MV-4-11 (cell line): ENCODE measurements around the gene ATP8A2.
"Not testable (repeated sequence)": the region's sequence is repeated elsewhere in the genome, so short reads cannot be mapped to it uniquely, and the experiment has no call there.

Experiments used
- DNase-seq: peaks from one replicate; lab custom pipeline; 2025; lab: John Stamatoyannopoulos, UW

ATP8A2 gene

DNA sequence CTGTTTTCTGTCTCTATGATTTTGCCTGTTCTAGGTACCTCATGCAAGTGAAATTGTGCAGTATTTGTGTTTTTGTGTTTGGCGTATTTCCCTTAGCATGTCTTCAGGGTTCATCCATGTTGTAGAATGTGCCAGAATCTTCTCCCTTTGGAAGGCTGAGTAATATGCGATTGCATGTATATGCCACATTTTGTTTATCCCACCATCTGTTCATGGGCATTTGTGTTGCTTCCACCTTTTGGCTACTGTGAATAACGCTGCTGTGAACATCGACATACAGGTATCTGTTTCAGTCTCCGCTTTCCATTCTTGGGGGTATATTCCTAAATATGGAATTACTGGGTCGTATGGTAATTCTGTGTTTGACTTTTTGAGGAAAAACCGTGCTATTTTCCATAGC lies 190.0 kb downstream of the ATP8A2 start:
- no peak for DNase-seq

DNA sequence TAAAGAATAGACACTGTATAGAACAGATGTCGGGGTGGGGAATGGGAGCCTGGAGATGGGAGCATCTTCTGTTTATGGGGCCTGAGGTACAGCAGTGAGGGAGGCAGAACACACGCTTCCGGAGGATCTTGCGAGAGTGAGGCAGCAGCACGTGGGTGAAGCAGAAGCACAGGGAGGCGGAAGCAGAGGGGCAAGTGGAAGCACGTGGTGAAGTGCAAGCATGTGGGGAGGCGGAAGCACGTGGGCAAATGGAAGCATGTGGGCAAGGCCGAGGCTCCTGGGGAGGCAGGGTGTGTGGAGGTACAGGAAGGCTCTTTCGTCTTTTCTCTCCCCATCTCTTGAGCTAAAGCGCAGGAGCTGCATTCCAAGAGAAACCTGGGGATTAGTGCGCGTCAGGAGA lies 198.4 kb downstream of the ATP8A2 start:
- no peak for DNase-seq

DNA sequence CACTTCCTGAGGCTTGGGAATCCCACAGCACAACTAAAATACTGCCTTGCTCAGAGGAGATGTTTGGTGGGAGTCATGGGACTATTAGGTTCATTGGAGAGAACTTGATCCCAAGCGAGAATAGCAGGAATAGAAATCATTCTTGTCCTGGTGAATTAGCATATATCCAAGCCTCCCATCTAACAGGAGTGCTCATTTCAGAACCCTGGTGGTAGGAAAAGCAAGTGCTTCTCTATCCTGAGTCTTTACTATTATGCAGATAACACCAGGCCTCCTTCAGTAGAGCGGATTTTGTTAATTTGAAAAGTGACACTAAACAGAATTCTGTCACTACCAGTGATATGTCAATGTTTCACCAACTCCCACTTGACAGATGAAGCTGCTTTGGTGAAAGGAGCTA lies 199.5 kb downstream of the ATP8A2 start:
- no peak for DNase-seq

DNA sequence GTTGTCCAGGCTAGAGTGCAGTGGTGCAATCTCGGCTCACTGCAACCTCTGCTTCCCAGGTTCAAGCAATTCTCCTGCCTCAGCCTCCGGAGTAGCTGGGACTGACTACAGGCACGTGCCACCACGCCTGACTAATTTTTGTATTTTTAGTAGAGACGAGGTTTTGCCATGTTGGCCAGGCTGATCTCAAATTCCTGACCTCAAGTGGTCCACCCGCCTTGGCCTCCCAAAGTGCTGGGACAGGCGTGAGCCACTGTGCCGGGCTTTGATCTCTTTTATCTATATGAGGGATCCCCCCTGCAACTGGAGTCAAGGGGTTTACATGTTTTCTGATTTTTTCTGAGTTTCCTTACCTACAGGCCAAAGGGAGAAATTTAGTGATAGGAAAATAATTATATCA lies 200.4 kb downstream of the ATP8A2 start:
- not testable (repeated sequence) for DNase-seq

DNA sequence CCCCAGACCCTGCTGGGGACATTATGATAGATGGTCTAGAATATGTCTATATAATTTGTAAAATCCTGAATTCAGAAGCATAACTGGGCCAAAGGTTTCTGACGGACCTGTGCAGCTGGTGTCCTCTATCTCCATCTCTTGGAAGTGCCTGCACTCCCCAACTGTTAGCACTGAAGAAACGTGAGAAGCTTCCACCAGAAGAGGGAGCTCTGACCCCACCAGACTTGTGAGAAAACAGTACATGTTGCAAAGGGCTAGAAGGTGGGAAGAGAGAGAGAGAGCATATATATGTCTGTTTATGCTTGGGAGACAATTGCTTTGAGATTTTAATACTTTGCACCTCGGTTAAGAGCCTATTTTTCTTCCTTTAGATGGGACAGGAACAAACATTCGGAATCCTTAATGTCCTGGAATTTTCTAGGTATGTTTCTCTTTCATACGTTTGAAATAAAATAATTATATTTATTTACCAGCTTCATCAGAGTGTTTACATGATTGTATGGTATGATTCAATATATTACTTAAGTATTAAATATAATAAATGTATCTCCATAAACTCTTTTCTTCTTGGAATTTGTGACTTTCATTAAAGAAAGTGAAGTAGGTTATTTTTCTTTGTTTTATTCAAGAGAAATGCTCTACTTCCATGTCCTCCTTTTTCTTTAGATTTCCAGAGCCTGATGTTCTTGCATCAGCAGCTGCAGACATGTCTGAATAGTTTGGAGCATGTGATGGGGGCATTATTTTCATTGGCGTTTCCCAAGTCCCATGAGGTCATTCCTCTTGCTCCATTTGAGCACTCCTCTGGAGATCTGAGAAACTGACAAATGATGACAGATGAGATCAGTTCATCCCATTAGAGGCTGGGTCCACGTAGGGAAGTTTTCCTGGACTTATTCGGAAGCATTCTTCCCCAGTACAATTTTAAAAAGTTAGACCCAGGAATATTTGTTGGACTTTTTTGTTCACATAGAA lies 202.9 kb downstream of the ATP8A2 start:
- DNase-seq = peak; percentile 63

DNA sequence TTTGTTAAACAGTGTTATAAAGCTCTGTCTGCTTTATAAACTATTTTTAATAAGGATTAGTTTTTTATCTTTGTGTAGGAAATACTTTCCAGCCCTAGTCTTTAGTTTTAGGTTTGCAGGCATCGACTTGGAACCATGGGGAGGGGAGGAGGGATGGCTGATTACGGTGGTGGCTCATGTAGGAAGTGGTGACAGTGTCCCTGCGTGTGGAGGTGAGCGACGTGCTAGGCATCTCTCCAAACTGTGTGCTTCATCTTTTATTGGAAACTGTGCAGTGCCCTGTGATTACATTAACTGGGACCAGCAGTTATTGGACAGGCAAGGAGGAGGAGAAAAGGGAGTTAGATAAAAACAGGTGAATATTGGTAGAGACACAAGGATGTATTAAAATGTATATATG lies 203.8 kb downstream of the ATP8A2 start:
- DNase-seq = no peak

DNA sequence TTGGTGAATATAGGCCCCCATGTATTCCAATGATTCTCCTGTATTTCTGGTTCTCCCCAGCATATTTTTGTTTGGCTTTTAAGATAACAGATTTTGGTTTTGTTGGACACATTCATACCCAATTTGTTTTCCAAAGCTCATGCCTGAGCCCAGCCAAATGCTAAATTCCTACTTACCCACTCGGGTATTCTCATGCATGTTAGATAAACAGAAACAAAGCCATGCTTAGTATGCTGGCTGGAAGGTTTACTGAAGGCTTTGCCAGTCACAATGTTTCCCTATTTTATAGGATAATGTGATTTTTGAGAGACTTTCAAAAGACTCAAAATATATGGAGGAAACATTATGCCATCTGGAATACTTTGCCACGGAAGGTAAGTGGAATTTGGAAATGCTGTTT lies 206.8 kb downstream of the ATP8A2 start:
- DNase-seq = no peak

DNA sequence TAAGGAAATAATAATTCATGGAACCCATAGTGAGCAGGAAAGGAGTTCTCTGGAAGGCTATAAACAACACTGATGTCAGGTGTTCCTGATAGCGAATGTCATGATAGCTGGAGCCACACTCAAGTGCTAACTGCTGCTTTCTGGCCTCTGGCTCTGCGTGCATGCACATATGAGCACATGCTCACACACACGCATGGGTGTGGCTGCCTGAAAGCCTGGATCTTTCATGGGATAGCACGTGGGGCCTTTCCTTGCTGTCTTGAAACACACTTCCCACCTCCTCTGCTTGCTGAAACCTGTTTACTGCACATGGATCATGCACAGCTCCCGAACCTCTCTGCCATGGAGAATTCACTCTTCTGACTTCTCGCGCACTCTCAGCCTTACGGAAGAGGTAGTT lies 207.4 kb downstream of the ATP8A2 start:
- no peak for DNase-seq

DNA sequence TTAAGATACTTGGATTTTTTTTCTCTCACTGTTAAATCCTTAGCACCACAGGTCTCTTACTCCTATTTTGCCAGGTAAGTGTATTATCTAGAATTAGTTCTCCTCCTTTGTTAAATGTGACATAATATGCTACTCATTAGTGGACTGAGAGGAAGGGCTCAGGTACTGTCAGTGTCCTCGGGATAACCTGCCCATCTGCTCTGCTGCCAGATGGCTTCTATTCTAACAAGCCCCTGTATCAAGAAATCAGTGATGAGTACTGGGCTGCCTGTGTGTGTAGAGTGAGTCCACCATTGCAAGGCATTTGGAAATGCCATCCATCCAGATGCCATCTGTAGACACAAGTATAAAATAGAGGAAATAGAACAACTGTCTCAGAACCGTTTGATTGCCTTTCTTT lies 209.6 kb downstream of the ATP8A2 start:
- no peak for DNase-seq

DNA sequence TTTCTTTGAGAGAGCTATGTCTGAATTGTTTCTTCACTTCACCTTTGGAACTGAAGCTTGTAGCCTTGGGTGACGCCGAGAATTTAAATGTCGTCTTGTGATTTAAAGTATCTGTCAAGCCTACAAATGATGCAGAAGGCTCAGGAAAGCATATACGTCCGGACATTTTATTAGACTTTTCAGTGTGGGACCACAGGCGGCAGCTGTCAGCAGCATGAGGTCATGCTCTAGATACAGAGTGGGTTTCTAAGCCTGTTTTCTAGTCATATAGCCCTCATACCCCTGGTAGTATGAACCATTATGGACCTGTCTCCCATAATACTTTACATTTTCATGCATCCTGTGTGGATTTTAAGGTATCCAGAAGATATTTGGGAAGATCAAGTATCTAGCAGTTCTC lies 212.3 kb downstream of the ATP8A2 start:
- DNase-seq = no peak

DNA sequence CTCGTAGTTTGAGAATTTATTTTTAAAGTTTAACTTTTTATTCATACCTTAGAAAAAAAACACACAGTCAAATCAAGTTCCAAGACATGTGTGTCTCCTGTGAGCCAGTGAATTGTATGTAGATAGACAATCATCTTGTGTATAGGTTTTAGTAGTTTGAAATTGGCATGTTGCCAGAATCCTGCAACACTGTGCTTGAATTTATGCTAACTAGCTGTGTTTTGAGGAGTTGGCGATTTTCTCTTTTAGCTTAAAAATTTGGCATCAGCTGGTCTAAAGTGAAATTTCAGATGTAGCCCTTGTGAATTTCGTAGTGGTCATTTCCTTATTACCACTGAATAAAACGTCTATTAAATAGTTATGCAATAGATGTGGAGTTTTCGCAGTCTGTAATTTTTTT lies 213.2 kb downstream of the ATP8A2 start:
- no peak for DNase-seq

DNA sequence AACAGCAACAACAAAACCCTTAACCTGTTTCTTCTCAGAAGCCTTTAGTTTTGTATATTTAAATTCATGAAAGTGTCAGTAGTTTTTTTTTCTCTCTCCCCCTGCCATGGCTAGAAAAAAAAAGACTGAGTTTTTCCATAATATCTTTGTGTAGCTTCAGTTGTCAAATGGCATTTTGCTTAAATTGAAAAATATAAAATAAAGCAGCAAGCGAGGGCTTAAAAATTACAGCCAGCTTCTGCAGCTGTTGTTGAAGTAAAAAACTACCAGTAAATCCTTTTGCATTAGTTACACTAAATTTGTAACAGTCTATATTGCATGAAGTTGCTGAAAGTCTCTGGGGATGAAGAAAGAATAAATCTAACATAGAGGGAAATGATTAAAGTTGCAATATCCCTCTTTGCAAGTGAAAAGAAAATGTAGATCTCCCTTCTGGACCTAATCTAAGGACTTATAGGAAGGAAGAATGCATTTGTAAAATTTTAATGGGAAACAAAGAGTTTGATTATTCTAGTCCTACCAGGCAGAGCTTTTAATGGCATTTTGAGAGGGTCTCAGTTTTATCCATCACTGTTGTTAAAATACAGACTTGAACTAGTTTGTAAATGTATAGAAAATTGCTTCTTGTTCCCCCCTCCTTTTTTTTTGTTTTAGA lies 215.7 kb downstream of the ATP8A2 start:
- no peak for DNase-seq

DNA sequence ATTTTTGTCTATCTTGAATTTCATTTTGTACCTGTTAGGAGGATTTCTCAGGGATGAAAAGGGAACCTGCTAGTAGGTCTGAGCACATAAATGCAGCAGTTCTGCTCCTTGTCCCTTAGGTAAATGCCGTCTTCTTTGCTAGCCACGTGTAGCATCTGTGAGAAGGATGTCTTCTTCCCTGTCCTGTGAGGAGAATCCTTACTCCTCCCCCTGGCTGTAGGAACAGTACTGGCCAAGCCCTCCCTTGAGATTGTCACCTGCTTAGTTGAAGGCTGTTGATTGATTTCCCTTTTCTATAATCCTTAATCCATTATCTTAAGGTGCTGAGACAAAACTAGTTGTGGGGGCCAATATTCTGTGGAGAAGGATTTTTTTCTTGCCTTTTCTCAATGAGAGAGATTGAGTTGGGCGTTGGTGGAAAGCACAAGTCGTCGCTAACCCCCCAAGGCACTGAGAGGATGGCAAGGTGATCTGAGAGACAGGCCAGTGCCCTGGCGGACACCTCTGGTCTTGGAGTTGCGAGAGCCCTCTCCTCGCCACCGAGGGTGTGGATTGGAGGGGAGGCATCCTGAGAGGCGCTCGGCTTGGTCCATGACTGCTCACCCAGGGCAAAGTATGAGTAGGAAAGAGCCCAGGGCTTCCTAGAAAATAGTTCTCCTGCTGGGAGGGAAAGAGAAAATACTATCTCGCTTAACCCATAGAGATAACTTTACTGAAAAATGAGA lies 216.7 kb downstream of the ATP8A2 start:
- DNase-seq = no peak

DNA sequence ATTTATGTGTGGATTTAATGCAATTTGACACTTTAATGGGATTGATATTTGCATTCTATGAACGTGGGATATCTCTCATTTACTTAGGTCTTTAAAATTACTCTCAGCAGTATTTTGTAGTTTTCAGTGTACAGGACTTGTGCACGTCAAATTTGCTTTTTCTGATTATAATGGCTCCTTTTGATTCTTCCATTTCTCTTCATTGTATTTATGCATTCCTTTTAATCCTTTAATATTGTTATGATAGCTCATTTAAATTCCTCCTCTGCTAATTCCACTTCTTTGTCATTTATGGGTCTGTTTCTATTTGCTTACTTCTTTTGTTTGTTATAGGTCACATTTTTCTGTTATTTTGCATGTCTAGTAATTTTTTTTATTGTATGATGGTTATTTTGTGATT lies 226.6 kb downstream of the ATP8A2 start:
- no peak for DNase-seq

DNA sequence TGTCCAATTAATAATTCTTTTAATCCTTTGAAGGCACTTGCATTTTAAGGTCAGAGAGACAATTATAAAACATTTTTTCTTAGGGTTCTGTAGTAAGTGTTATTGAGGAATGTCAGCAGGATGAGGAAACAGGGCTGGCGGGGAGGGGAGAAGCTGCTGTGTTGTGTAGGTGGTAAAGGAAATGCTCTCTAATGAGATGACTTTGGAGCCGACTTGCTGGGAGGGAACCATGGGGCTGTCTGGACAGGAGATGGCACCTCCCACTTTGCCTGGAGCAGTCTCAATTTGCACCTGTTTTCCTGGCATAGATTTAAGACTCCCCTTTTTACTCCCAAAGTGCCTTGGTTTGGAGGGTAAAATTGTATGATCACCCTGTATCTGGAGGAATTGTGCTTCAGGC lies 230.4 kb downstream of the ATP8A2 start:
- DNase-seq = no peak

DNA sequence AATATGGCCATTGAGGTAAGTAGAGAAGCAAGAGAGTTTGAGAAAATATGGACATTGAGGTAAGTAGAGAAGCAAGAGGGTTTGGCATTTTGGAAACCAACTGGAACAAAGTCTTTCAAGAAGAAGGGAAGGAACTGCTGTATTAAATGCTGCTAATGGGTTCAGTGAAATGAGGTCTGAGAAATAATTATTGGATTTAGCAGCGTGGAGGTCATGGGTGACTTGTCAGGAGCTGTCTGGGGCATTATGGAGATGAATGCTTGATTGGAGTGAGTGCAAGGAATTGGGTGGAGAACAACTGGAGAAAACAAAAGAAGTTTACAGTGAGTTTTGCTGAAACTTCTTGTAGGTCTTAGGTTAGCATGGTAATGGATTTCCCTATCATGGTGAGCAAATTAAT lies 232.3 kb downstream of the ATP8A2 start:
- no peak for DNase-seq

DNA sequence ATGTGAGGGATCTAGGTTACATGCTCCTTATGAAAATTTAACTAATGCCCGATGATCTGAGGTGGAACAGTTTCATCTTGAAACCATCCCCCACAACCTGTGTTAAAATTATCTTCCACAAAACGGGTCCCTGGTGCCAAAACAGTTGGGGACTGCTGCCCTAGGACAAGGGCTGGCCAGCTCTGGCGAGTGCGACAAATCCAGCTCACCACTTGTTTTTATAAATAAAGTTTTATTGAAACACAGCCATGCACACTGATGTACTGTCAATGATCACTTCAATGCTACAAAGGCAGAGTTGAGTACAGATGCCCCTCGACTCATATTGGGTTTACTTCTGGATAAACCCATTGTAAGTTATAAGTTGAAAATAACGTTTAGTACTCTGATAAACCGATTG lies 235.3 kb downstream of the ATP8A2 start:
- DNase-seq = no peak

DNA sequence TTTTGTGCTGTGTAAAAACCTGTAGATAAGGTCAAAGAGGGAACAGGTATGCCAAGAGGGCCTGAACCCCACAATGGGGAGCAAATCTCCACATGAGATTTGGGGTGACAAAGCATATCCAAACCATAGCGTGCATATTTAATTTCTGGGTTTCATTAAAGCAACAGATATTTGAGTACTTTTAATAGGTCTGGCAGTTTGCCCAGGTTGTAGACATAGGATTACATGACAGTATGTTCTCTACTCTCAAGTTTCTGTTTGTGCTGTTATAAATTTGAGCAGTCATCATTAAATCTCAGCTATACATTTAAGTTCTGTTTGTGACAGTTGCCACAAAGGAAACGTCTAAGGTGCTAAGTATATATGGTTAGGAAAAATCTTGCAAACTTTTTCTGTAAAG lies 236.4 kb downstream of the ATP8A2 start:
- no peak for DNase-seq

DNA sequence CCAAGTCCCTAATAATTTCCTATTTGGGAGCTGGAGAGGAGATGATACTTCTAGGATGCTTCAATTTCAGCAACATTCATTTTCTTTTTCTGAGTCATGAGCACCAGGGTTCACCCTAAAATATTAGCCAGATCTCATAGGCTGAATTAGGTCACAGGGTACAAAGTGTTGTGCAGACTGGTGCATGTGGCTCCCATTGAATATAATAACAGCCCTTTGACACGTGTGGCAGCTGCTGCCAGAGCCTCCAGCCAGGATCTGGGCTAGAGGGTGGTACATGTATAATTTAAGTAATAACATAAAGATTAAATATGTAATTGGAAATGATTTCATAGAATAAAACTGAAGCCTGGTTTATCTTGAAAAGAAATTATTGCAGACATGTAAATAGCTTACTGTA lies 244.9 kb downstream of the ATP8A2 start:
- no peak for DNase-seq

DNA sequence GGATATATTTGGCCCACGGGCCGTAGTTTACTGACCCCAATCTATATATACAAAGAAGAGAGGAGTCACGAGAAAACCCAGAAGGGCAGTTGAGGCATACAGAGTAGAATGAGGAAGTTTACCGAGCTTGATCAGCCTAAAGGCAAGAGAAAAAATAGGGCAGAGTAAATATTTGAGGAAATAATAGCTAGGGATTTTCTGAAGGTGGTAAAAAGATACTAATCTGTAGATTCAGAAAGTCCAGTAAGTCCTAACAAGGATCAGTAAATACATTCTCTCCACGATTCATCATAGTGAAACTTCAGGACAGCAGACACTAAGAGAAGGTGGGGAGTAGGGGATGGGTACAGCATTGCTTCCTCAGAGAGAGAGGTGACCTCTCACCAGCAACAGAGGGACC lies 248.1 kb downstream of the ATP8A2 start:
- DNase-seq = no peak

DNA sequence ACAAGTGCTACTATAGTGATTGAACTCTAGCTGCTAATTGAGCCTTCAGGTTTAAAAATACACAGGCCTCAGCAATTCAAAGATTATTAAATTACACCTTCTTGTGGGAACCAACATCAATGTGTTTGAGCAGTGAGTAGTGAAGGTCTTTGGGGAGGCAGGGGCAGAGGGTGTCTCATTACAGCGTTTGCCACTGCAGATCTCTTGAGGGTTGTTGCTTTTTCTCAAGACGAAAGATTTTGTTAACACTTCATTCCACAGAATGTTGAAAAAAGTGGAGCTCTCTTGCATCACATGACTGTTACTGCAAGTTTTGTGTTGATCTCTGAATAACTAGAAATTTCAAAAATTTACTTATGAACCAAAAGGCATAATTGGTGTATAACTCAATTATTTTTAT lies 253.6 kb downstream of the ATP8A2 start:
- no peak for DNase-seq

DNA sequence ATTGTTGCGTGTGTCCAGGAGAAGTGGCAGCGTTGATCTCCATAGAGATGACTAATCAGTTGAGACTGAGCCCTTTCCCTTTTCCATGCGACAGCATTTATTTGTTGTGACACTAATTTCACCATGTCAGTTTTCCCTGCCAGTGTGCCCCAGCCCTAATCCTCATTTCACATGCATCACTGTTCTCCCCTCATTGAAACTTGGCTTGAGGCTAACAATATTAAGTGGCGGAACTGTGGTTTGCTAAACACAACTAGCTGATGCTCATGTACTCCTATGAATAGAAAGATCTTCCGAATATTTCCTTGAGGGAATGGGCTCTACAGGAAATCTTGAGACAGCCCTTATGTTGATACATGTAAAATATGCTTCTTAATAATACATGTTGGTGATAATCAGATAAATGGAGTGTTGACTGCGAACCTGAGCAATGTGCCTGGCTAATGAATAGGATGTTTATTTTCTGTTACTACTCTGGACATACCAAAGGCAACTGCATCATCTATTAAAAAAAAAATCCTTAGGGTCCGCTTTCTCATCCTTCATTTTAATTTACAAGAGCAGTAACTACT lies 258.6 kb downstream of the ATP8A2 start:
- no peak for DNase-seq
